HG03575 (cell line): ENCODE measurements around the gene AHSP.
"Not testable (repeated sequence)": the region's sequence is repeated elsewhere in the genome, so short reads cannot be mapped to it uniquely, and the experiment has no call there.

Source experiments
- ATAC-seq: cut with Tn5 transposase; IDR thresholded peaks from one replicate; pipeline ENCODE4 v1.9.1; 2021; ENCODE audit not compliant: unreplicated experiment, insufficient number of reproducible peaks, low FRiP score; ENCODE audit errors: extremely low read depth

AHSP gene, protein sequence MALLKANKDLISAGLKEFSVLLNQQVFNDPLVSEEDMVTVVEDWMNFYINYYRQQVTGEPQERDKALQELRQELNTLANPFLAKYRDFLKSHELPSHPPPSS

DNA sequence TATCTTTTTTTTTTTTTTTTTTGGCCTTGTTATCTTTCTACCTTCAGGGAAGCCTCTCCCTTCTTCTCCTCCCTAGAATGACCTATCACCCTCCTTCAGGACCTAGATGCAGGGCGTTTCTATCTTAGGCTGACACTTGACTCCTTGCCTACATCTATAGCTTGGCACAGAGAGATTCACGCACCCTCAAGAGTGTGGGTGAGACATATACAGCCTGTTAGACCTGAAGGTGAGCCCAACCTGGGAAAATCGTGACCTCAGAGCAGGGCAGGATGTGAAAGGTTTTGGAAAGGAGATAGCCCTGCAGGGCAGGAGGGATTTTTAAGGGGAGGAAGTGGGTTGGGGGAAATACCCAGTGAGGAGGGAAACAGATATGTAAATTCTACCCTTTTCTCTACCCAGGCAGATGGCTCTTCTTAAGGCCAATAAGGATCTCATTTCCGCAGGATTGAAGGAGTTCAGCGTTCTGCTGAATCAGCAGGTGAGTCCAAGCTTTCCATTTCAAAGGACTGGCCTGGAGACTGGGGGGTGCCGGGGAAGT is at the start of gene AHSP:
Gene AHSP (plus strand): TSS at position 167 of the 541 bp plus-strand sequence. CDS start 240 bp downstream, at position 407.
- ATAC-seq, result no peak

DNA sequence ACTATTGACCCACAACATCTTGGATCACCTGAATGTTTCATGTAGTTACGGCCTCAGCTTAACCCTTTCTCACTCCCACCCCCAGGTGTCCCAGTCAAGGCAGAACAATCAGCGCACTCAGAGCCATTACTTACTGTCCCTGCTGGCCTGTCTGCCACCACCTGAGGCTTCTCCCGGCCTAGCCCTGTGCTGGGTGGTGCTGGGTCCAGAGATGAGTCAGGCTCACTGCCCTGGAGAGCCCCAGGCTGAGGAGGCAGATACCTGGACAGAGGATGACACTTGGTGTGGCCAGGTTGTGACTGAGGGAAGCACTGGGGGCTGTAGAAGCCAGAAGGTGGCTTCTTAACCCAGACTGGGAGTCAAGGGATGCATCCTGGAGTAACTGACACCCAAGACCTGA is 48.7 kb upstream of the AHSP start:
- no peak for ATAC-seq

DNA sequence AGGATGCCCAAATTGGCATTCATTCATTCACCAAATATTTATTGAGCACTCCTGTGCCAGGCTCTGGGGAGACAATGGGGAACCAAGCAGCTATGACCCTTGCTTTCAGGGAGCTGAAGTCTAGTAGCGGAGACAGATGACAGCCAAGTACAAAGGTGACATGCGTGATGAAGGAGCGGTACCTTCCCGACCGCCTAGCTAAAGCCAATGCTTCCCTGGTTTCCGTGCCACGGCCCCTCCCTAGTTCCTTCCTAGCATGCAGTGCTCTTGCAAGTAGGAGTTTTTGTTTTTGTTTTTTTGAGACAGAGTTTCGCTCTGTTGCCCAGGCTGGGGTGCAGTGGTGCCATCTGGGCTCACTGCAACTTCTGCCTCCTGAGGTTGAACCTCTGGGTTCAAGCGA is 47.9 kb upstream of the AHSP start:
- no peak for ATAC-seq

DNA sequence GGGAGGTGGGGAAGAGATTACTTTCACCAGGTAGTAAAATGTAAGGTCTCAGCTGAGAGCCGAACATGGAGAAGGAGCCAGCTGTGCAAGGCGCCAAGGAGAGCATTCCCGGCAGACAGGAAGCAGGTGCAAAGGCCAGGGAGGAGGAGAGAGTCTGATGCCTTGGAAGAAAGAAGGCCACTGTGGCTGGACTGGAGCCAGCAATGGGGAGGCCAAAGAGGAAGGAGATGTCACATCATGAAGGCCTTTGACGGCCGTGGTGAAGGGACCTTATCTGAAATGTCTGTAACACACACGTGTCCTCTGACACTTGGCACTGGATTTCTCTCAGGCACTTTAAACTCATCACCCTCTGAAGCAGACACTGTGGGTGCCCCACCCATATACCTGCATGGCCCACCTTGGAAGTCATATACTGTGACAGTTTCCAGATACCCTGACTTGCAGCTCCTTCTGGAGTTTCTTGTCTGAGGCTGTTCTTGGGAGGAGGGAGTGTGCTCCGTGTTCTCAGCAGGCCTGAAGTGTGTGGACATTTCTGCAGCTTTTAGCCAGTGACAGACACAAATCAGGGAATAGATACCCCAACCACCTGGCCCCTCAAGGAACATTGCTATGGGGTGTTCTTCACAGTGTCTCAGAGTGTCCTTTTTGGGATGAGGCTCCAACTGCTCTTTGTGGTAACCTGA is 46.7 kb upstream of the AHSP start:
- ATAC-seq, result no peak

DNA sequence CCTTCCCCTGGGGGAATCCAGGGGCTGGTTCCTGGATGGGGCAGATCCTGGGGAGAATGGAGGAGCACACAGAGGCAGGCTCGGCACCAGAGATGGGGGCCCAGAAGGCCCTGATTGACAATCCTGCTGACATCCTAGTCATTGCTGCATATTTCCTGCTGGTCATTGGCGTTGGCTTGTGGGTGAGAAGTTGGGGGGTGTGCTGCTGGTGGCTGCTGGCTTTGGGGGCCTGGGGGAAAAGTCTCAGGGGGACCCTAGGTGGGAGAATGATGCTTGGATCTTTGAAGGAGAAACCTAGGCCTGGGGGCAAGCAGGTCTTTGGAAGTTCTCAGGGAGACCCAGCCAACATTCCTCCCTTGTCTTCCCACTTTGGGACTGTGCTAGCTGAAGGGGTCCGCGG is 44.6 kb upstream of the AHSP start, which contains the start of gene SLC5A2:
Gene SLC5A2 (plus strand): TSS at position 43 of the 400 bp plus-strand sequence. CDS start 14 bp downstream, at position 57.
- ATAC-seq, result no peak

DNA sequence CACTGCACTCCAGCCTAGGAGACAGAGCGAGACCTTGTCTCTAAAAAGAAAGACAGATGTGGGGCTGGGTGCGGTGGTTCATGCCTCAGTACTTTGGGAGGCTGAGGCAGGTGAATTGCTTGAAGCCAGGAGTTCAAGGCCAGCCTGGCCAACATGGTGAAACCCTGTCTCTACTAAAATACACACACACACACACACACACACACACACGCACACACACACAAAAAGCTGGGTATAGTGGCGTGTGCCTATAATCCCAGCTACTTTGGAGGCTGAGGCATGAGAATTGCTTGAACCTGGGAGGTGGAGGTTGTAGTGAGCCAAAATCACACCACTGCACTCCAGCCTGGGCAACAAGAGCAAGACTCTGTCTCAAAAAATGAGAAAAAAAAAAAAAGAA is 43.7 kb upstream of the AHSP start:
- ATAC-seq, result not testable (repeated sequence)

DNA sequence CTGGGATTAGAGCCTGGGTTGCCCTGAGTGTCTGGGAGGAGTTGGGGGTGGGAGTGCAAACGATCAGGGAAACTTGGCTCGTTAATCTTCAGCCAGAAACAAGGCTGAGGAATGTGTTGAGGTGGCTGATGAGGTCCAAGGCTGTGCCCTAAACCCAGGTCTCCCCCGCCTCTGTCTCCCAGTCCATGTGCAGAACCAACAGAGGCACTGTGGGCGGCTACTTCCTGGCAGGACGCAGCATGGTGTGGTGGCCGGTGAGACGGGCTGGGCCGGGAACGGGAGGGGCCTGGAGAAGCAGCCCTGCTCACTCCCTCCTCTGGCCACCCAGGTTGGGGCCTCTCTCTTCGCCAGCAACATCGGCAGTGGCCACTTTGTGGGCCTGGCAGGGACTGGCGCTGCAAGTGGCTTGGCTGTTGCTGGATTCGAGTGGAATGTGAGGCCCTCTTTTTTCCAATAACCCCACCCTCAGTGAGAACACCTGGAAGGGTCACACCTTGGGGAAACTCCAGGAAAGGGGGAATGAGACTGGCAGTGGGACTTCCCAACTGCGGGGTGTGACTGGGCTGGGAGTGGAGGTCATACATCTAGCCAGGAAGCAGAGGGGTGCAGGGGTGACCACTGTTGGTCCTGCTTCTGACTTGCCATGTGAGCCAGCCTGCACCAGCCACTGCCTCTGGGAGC is 43.1 kb upstream of the AHSP start:
- ATAC-seq, result no peak

DNA sequence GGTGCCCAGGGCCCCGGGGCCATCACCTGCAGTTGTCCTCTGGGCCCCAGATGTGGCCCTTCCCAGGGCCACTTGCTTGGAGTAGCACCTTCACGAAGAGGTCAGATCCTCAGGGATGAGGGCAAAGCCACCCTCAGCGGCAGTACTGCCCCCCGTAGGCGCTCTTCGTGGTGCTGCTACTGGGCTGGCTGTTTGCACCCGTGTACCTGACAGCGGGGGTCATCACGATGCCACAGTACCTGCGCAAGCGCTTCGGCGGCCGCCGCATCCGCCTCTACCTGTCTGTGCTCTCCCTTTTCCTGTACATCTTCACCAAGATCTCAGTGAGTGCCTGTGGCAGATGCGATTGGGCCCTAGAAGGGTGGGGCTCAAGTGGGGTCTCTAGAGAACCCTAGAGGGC is 42.1 kb upstream of the AHSP start:
- no peak for ATAC-seq

DNA sequence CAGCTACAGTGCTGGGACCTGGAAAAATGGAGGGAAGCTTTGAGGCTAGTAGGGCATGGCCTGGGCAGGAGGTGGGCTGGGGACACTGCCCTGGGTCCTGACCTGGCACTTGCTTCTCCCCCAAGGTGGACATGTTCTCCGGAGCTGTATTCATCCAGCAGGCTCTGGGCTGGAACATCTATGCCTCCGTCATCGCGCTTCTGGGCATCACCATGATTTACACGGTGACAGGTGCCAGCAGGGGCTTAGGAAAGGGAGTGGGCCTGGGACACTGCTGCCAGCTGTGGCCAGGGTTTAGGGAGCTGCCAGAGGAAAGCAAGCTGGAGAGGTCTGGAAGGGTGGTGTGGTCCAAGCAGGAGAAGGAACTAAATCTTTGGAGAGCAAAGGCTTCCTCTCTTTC is 41.7 kb upstream of the AHSP start:
- no peak for ATAC-seq

DNA sequence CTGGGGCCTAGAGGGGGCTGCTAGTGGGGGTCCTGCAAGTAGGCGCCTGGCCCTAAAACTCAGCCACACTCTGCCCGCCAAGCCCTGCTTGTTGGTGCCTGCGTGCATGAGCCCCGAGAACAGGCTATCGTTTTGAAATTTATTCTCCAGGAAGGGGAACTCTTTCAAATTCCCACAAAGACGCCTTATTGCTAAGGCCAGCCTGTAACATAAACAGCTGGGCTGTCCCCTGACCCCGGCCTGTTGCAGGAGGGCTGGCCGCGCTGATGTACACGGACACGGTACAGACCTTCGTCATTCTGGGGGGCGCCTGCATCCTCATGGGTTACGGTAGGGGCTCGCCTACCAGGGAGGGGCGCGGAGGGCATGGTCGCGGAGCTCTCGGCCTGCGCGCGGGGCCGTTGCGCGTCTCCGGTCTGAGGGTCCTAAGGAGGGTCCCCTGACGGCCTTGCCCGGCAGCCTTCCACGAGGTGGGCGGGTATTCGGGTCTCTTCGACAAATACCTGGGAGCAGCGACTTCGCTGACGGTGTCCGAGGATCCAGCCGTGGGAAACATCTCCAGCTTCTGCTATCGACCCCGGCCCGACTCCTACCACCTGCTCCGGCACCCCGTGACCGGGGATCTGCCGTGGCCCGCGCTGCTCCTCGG is 40.5 kb upstream of the AHSP start:
- no peak for ATAC-seq

DNA sequence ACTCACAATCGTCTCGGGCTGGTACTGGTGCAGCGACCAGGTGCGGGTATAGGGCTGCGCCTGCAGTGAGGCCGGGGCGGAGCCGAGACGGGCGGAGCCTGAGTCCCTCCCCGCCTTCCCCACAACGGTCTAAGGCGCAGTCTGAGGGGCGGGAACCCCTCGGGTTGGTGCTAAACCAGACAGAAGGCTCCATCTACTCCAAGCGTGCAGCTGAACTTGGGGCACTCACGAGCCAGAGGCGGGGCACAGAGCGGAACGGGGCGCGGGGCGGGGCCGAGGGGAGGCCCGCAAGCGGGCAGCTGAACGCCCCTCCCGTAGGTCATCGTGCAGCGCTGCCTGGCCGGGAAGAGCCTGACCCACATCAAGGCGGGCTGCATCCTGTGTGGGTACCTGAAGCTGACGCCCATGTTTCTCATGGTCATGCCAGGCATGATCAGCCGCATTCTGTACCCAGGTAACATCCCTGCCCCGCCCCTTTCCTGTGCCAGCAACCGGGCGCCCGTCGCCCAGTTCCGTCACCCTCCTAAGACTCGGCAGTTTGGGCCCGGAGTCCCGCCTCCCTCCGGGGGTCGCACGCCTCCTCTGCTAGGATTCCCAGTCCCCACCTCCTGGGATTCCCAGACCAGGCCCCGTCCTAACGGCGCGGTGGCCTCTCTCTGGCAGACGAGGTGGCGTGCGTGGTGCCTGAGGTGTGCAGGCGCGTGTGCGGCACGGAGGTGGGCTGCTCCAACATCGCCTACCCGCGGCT is 39.8 kb upstream of the AHSP start:
- ATAC-seq, result no peak

DNA sequence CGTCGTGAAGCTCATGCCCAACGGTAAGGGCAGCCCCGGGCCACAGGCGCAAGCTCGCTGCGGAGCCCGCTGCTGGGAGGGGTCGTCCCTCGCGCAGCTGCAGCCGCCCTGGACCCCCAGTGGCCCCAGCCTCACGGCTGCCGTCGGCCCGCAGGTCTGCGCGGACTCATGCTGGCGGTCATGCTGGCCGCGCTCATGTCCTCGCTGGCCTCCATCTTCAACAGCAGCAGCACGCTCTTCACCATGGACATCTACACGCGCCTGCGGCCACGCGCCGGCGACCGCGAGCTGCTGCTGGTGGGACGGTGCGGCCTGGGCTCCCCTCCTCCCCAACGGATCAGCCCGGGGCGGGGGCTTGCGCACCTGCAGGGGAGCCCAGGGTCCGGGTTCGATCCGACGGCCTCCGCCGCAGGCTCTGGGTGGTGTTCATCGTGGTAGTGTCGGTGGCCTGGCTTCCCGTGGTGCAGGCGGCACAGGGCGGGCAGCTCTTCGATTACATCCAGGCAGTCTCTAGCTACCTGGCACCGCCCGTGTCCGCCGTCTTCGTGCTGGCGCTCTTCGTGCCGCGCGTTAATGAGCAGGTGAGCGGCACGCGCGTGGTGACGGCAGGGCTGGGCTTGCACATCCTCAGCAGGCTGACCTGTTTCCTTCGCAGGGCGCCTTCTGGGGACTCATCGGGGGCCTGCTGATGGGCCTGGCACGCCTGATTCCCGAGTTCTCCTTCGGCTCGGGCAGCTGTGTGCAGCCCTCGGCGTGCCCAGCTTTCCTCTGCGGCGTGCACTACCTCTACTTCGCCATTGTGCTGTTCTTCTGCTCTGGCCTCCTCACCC is 39.0 kb upstream of the AHSP start:
- no peak for ATAC-seq

DNA sequence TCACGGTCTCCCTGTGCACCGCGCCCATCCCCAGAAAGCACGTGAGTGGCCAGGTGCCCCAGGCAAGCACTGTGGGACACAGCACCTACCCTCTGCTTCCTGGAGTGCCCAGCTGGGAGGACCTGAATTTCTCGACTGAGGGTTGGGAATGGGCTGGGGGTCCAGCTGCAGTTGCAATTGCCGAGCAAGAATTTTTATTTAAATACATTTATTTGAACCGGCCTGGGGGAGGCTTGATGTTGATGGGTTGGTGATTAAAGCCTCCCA is 38.5 kb upstream of the AHSP start:
- ATAC-seq, result no peak

DNA sequence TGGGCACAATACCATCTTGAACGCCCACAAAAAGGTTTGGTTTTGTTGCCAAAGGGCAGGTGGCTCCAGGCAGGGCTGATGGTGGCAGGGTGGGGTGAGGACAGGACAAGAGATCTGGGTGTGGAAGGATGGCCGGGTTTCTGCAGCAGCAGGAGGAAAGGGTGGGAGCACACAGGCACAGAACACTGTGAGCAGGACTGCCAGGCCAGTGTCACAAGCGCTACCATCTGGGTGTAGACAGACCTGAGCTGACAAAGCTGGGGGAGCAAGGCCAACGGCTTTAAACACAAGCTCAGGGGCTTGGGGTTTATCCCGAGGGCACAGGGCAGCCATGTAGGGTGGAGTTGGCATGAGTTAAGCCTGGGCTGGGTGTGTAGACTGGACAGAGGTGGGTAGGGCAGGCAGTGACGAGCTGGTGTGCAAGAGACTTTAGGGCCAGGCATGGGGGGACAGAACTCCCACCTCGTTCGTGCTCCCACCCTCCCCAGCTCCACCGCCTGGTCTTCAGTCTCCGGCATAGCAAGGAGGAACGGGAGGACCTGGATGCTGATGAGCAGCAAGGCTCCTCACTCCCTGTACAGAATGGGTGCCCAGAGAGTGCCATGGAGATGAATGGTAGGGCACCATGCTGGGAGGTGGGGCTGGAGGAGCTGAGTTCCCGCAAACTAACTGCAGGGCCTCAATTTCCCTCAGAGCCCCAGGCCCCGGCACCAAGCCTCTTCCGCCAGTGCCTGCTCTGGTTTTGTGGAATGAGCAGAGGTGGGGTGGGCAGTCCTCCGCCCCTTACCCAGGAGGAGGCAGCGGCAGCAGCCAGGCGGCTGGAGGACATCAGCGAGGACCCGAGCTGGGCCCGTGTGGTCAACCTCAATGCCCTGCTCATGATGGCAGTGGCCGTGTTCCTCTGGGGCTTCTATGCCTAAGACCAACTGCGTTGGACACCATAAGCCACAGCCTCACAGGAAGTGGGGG is 37.8 kb upstream of the AHSP start:
- no peak for ATAC-seq

DNA sequence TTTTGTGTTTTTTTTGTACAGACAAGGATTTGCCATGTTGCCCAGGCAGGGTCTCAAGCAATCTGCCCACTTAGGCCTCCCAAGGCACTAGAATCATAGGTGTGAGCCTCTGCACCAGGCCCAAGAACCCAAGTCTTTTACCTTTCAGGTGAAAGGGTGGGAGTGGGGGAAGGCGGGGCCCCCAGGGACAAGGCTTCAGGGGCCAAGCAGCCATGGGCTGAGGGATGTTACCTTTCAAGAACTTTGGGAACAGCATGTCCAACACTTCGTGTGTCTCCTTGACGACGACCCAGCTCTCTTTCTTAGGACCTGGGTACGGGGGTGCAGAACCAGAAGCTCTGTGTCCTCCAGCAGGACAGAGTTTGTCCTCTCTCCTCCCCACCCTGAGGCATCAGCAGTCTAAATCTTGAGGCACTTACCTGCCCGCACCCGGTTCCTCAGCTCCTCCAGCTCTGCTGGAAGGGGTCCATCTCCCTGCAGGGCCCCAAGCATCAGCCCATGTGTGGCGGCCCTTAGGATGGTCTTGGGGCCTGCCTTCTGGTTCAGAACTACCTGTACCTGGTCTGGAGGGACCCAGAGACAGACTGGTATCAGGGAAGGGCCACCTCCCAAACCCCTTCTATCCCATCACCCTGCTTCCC is 35.8 kb upstream of the AHSP start:
- no peak for ATAC-seq

DNA sequence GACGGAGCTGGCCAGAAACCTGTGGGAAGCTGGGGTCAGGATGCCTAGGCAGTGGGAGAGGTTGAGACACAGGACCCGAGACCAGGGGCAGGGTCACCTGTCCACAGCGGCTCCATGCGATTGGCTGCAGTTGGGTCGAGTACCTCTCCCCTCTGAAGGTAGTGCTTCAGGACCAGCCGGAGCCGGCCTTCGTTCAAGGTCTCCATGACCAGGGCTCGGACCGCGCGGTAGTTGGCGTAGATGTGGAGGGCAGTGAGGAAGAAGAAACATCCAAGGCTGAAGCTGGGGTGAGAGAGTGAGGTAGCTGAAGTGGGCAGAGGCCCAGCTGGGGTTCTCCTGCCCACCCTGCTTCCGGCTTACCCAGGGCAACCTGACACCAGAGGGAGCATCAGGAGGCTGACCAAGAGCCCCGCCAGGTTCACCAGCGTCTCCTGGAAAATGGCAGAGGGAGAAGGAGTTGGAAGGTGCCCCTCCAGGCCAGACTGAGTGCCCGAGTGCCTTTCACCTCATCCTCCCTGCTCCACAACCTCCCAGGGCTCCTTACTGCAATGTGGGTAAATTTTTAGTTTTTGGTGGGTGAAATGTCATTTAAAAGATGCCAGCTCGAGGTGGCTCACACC is 34.1 kb upstream of the AHSP start:
- ATAC-seq, result no peak

DNA sequence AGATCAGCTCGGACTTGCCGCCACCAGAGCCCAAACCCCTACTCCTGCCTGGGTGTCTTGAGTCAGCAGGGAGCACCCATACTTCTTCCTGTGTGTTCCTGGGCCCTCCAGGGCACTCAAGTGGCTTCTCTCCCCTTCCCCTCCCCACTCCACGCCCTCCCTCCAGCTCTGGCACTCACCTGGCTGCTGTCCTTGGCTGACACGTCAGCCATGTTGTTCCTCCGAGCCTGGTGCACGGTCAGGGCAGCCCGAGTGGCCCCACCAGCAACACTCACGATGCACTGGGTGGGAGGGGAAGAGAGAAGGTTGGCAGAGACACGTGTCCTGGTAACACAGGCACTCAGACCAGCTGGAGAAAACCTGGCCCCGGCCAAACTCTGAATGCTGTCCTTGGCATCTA is 31.0 kb upstream of the AHSP start:
- ATAC-seq, result no peak
